Hair follicle dermal papilla cell (primary cell): ENCODE measurements around the gene LYL1. TPM values are rescaled to one million over a fixed set of nuclear protein-coding genes. Genes with fewer than 3 reads are reported as not detected.

Experiments
- total RNA-seq: library from RNA; depleted of rRNA; stranded (reverse); fragments of >200 nt; gene quantifications from 2 replicates; pipeline ENCODE4 v1.2.3, GENCODE V29; 2012

Gene LYL1
- total RNA-seq = 0.36 and 0.81 TPM in 2 replicates

DNA sequence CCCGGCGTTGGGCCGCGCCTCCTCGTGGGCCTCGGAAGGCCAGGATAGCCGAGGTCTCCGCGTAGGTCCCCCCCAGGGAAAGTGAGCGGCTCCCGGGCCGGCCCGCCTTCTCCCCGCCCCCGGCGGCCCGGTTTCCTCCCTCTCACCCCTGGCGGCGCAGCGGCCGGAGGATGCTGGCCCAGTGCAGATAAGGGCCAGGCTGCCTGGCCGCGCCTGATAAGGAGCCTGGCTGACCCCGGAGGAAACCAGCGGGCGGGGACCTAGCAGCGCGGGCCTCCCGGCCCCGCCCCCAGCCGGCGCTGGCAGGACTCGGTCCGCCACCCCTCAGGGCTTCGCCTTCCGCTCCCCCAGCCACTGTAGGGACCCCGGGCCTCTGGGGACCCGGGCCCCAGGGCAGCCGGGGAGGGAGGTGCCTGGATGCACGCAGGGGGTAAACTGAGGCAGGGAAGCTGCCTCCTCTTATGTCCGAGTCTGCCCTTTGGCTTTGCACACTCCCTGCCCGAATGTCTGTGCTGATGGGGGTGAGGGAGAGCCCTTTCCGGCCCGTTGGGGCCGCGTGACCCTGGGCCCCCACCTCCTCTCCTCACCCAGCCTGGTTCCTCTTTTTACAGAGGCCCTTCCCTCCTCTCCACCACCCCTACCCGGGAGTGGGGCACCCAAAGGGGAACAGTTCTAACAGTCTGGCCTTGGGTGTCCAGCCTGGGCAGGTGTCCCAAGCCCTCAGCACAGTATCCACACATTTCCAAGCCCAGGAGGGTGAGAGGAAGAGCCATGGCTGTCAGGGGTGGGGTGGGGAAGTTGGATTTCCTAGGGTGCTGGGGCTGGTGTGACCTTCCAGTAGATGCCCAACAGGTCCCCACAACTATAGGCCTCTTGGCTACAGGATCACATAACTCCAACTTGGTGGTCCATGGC lies at the start of gene LYL1:
Gene LYL1, minus strand, starts transcription at position 193 of the 915 bp plus-strand sequence. CDS start 1,687 bp downstream, outside the sequence.

DNA sequence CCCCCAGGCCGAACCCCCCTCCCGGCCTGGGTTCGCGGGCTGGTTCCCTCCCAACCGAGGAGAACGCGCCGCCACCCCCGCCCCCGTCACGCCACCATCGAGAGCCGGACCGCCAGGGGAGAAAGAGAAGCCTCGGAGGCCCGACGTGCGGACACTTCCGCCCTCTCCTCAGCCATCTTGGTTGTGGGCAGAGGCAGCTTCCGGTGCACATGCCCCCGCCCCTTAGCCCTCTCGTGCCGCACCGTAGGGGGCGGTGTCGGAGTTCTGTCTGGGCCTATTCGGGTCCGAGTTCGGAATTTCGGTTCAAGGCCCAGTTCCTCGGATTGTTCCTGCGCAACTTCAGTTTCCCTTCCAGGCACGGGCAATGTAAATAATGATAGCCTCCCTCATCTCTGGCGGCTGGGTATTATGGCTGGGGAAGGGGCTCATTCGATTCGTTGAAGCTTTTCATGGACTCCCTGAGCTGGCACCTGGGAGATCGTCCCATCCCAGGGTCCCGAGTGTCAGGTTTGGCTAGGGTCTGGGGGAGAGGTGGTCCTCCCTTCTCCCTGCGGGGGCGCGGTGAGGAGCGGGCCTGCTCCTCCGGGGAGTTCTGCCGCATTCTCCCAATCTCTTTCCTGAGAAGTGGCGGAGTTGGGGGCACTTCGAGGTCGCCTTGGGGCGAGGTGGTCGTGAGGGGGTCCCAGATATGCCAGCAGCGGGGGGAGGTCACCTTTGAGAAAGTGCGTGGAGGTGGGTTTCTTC lies 47.7 kb upstream of the LYL1 start, which contains the start of the genes IER2 and STX10:
Gene IER2, plus strand, starts transcription at position 225 of the 744 bp plus-strand sequence. CDS start 2,776 bp downstream, outside the sequence.
Gene STX10, minus strand, starts transcription at position 189 of the 744 bp plus-strand sequence. CDS start 202 bp downstream, outside the sequence.

GRCh38 chr19:13117772-13118423 lies 15.2 kb upstream of the LYL1 start, which contains the start of gene NACC1:
NACC1 (plus strand) TSS chr19:13118264; CDS start chr19:13135208, 16,944 bp downstream.

GRCh38 chr19:13116282-13117175 lies 13.9 kb upstream of the LYL1 start, which contains the start of gene TRMT1:
TRMT1 (minus strand) TSS chr19:13116740; CDS start chr19:13116399, 341 bp downstream.

Other genes with a start within 250 kb of the LYL1 start
- 32.3 and 33.5 TPM in 2 replicates for gene DNASE2, start 221.4 kb downstream of the LYL1 start, total RNA-seq
- not detected in 2 replicates for gene KLF1, start 215.7 kb downstream of the LYL1 start, total RNA-seq
- 28.9 and 41.5 TPM in 2 replicates for gene GCDH, start 211.7 kb downstream of the LYL1 start, total RNA-seq
- gene SYCE2, start 183.6 kb downstream of the LYL1 start, total RNA-seq = 0.24 TPM in 1 of 2 replicates, not detected in the other
- gene FARSA, start 169.1 kb downstream of the LYL1 start, total RNA-seq = 44.5 and 46.8 TPM in 2 replicates
- 2,301 and 2,540 TPM in 2 replicates for gene CALR, start 164.2 kb downstream of the LYL1 start, total RNA-seq
- gene RAD23A, start 157.0 kb downstream of the LYL1 start, total RNA-seq = 94.6 and 95.3 TPM in 2 replicates
- 12.0 and 17.6 TPM in 2 replicates for gene GADD45GIP1, start 145.6 kb downstream of the LYL1 start, total RNA-seq
- 0.65 and 0.85 TPM in 2 replicates for gene DAND5, start 133.3 kb downstream of the LYL1 start, total RNA-seq
- 135 and 155 TPM in 2 replicates for gene NFIX, start 107.4 kb downstream of the LYL1 start, total RNA-seq
- 28.2 and 30.0 TPM in 2 replicates for gene TRMT1, start 13.9 kb upstream of the LYL1 start, total RNA-seq
- 56.5 and 75.8 TPM in 2 replicates for gene NACC1, start 15.4 kb upstream of the LYL1 start, total RNA-seq
- gene STX10, start 47.5 kb upstream of the LYL1 start, total RNA-seq = 49.5 and 58.2 TPM in 2 replicates
- gene IER2, start 47.6 kb upstream of the LYL1 start, total RNA-seq = 32.1 and 36.2 TPM in 2 replicates